Measurements from ENCODE around the gene VWA8.
A peak's percentile ranks its signal among the peaks of the same experiment; 100 is the strongest.
"Not testable (repeated sequence)": the region's sequence is repeated elsewhere in the genome, so short reads cannot be mapped to it uniquely, and the experiment has no call there.

Gene VWA8

GRCh38 chr13:41588899-41589298 lies 372.0 kb downstream of the VWA8 start:
- no peak for DNase-seq

- DNase-seq = no peak
Observed at GRCh38 chr13:41588448-41588847, 372.5 kb downstream of the VWA8 start.

GRCh38 chr13:41587490-41587889 lies 373.4 kb downstream of the VWA8 start:
- peak in 2 of 51 donors; percentile 6 to 10 for DNase-seq

GRCh38 chr13:41586216-41586615 lies 374.7 kb downstream of the VWA8 start:
- DNase-seq = no peak

- DNase-seq = no peak
Observed at GRCh38 chr13:41582027-41582463, 378.9 kb downstream of the VWA8 start.

GRCh38 chr13:41580345-41580744 lies 380.6 kb downstream of the VWA8 start:
- no peak for DNase-seq

- DNase-seq = no peak
Observed at GRCh38 chr13:41579881-41580280, 381.0 kb downstream of the VWA8 start.

- DNase-seq = no peak
Observed at GRCh38 chr13:41579168-41579567, 381.7 kb downstream of the VWA8 start.

- no peak for DNase-seq
Observed at GRCh38 chr13:41578371-41578770, 382.5 kb downstream of the VWA8 start.

- DNase-seq = peak in 1 of 51 donors; percentile 4
Observed at GRCh38 chr13:41577436-41577835, 383.5 kb downstream of the VWA8 start.

- not testable (repeated sequence) for DNase-seq
Observed at GRCh38 chr13:41573640-41574039, 387.3 kb downstream of the VWA8 start.

GRCh38 chr13:41571817-41572340 lies 389.0 kb downstream of the VWA8 start:
- DNase-seq = not testable (repeated sequence)

GRCh38 chr13:41568972-41569351 lies 391.9 kb downstream of the VWA8 start:
- peak in 4 of 51 donors; percentile 16 to 74 (median 32) for DNase-seq

- peak in 2 of 51 donors; percentile 40 to 71 for DNase-seq
Observed at GRCh38 chr13:41568143-41568971, 392.6 kb downstream of the VWA8 start.

- no peak for DNase-seq
Observed at GRCh38 chr13:41567363-41567762, 393.5 kb downstream of the VWA8 start.

- peak in 1 of 51 donors; percentile 45 for DNase-seq
Observed at GRCh38 chr13:41565846-41566245, 395.1 kb downstream of the VWA8 start.

- DNase-seq = peak in 9 of 51 donors; percentile 15 to 73 (median 36)
Observed at GRCh38 chr13:41565216-41565615, 395.7 kb downstream of the VWA8 start.

- DNase-seq = no peak
Observed at GRCh38 chr13:41563984-41564365, 396.9 kb downstream of the VWA8 start.

- DNase-seq = peak in 11 of 51 donors; percentile 11 to 81 (median 36)
Observed at GRCh38 chr13:41563341-41563983, 397.4 kb downstream of the VWA8 start.

GRCh38 chr13:41562541-41563178 lies 398.2 kb downstream of the VWA8 start:
- DNase-seq = peak in 8 of 51 donors; percentile 20 to 82 (median 40)

GRCh38 chr13:41562083-41562482 lies 398.8 kb downstream of the VWA8 start:
- DNase-seq = peak; percentile 11 to 93 (median 71)

GRCh38 chr13:41561170-41561569 lies 399.7 kb downstream of the VWA8 start:
- DNase-seq = peak in 1 of 51 donors; percentile 44
